IPS DF 19.7 (cell line): ENCODE measurements around the gene DLGAP4.

Source experiments
- DNase-seq: peaks from one replicate; pipeline ENCODE4 v3.0.0-alpha.2; 2013; ENCODE audit warnings: low read depth, low spot score

DLGAP4 gene

DNA sequence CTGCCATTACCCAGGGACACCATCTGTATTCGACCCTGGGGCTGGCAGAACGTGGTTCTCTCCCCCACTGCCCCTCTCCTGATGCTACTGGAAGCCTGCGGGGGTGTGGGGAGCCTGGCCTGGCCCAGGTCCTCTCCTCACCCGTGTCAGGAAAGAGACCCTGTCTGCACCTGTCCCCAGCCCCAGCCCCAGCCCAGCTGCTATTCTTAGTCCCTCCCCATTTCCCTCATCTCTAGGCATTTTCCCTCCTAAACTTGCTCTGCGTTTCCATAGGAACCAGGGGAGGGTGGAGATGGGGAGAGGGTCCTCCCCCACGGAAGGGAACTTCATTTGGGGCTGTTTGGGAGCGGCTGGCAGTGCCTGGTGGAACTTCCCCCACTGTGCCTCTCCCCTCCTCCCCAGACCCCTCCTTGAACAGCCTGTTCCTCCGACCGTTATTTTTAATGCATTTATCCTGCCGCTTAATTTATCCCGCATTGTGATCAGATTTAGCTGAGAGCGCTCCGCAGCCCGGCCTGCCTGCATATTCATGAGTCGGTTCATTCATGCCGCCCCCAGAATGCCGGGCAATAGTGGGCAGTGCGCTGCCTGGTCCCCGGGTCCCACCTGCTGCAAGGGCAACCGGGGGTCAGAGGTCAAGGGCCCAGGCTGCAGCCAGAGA is 31.8 kb upstream of the DLGAP4 start:
- no peak for DNase-seq

DNA sequence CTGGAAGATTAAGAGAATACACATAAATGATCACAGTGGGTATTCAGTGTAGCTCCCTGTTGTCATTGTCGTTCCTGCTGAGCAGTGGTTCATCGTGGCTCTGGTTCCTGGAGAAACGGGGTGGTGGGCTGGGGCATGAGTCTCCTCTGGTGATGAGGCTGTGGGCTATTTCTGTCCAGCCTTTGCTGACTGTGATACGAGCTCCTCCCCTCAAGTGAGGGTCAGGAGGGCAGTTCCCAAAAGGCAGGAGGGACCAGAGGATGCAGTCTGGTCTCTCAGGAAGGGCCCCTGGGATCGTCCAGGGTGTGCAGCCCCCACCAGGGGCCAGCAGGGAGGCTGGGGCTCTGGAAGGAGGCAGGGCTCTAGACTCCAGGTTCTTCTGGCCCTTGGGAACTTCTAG is 31.1 kb upstream of the DLGAP4 start:
- no peak for DNase-seq

- DNase-seq: no peak
Observed at GRCh38 chr20:36275441-36276189, 30.5 kb upstream of the DLGAP4 start.

DNA sequence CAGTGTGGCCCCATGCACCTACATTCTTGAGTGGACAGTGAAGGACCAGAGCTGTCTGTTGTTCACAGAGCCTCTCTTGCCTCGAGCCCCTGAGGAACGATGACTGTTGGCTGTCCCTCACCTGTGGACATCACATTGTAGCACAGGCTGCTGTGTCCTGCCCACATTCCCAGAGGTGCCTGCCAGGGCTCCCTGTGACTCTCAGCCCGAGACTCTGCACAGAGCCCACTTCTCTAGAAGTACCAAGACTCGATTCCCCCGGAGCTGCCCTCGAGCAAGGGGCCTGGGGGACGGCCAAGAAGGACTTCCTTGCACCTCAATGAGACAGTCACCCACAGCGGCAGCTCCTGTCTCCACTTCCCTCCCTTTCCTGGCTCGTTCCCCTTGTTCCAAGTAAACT is 28.6 kb upstream of the DLGAP4 start:
- DNase-seq: no peak

DNA sequence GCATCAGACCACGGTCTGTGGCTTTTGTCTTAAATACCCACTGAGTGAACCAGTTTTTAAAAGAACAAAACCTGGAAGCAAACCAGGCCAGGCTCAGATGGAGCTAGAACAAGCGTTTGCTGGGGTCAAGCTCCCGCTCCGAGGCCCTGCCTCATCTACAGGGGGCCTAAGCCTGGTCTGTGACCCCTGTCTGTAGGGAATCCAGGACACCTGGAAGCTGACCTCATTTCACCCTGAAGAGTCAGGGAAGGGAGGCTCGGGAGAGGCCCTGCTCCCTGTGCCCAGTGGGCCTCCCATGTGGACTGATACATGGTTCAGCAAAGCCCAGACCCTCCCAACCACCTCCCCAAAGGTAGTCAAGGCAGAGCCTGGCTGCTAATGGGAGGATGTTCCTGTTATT is 26.8 kb upstream of the DLGAP4 start:
- no peak for DNase-seq

- DNase-seq: no peak
Observed at GRCh38 chr20:36279776-36280175, 26.4 kb upstream of the DLGAP4 start.

GRCh38 chr20:36281785-36282380 is 24.3 kb upstream of the DLGAP4 start:
- no peak for DNase-seq

- DNase-seq: no peak
Observed at GRCh38 chr20:36284751-36285150, 21.4 kb upstream of the DLGAP4 start.

DNA sequence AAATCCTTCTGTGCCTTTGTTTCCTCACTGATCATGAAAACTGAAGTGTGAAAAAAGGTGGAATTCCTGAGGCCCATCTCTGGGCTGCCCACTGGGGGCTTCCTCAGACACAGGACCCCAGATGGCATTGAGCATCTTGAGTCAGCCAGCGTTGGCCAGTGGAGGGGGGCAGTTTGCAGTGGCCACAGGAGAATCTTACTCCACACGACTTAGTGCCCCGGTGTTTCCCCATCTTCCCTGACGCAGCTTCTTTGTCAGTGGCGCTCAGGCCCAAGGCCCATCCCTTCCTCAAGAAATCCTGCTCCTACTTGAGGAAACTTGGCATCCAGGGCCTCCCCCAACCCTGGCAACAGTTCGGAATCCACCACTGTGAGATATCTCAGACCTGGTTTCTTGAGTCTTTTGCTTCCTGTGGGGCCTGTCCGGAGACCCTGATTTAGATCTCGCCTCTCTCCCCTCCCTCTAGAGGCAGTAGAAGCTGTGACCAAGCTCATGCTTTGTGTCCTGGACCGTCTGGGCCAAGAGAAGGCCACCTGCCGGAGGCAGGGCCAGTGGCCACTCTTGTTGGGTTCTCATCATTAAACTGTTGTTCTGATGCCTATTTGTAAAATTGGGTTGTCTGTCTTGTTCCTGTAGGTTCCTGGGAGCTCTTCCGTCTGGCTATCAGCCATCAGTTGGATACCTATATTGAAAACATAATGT is 20.2 kb upstream of the DLGAP4 start:
- DNase-seq: no peak

GRCh38 chr20:36297656-36298055 is 8.5 kb upstream of the DLGAP4 start:
- DNase-seq: no peak

- DNase-seq: no peak
Observed at GRCh38 chr20:36298061-36298460, 8.1 kb upstream of the DLGAP4 start.

GRCh38 chr20:36298795-36299339 is 7.3 kb upstream of the DLGAP4 start:
- DNase-seq: no peak

GRCh38 chr20:36299459-36299858 is 6.7 kb upstream of the DLGAP4 start:
- DNase-seq: no peak

- no peak for DNase-seq
Observed at GRCh38 chr20:36301359-36302119, 4.6 kb upstream of the DLGAP4 start.

DNA sequence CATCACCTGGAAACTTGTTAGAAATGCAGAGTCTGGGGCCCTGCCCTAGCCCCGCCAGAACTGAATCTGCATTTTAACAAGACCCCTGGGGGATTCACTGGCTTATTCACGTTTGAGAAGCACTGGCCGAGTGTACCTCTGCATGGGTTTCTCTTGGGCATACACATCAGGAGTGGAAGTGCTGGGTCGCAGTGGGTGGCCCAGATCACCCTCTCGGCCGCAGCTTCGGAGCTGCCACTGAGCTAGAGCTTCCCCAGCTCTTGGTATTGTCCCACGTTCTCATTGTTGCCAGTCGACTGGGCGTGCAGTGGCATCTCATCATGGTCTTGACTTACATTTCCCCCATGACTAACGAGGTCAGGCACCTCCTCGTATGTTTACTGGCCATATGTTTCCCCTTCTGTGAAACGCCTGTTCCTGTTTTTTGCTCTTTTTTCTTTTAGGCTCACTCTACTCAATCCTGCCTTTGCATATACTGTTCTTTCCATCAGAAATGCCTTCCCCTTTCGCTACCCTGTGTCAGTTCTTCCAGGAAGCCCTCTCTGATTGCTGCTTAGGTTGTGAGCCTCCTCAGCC is 3.0 kb upstream of the DLGAP4 start:
- no peak for DNase-seq

- no peak for DNase-seq
Observed at GRCh38 chr20:36303831-36304230, 2.3 kb upstream of the DLGAP4 start.

GRCh38 chr20:36304786-36305495 is 1.2 kb upstream of the DLGAP4 start:
- no peak for DNase-seq

DNA sequence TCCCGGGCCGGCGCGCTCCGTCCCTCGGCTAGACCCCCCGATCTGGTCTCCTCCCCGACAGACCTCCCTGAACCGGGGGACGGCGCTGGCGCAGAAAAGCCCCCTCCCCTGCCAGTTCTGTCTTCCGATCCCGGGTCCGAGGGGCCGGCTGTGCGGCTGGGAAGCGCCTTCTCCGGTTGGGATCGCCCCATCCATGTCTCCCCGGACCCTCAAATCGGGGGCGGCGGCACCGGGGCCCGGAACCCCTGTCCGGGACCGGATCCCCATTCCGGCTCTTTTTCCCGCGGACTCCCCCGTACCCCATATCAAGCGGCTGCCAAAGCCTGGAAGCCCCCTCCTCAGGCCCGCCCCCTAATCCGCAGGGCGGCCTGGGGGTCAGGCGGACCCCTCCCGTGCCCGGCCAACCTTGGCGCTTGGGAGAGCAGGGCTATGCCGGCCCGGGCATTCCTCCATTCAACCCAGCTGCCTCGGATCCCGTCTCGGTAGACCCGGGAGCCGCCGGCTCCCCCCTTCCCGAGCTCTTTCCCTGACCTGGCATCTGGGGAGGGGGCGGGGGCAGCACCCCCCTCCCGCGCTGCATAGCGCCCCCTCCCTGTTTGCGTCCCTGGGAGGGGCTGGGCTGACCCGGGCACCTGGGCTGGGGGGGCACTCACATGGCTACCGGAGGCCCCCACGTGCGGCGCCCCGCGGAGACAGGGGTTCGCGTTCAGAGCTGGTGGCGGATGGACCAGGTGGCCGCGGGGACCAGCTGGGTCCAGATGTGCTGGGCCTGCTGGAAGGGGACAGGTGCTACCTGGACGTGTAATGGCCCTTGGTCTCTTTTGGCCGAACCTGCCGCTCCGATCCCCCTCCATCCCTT is 643 bp downstream of the DLGAP4 start:
- no peak for DNase-seq
